Activated CD4-positive, alpha-beta T cell treated with anti-CD3 and anti-CD28 coated beads, Interleukin-10, Interleukin-2, amounts not matched to agents 100 ng/mL and 50 ng/mL, durations not matched to agents 16 hours and 8 hours (primary cell): ENCODE data around the gene RFX2.

Experiments used
- DNase-seq: peaks from one replicate; pipeline ENCODE4 v3.0.0-alpha.2; 2020

RFX2 gene

GRCh38 chr19:6058518-6059201, 51.6 kb downstream of the RFX2 start:
- DNase-seq = no peak

- DNase-seq = no peak
Measured at GRCh38 chr19:6057651-6058517, 52.4 kb downstream of the RFX2 start.

- DNase-seq = peak; percentile 41
Measured at GRCh38 chr19:6056801-6057650, 53.3 kb downstream of the RFX2 start.

- DNase-seq = no peak
Measured at GRCh38 chr19:6056282-6056741, 54.0 kb downstream of the RFX2 start.

GRCh38 chr19:6055013-6055795, 55.1 kb downstream of the RFX2 start:
- no peak for DNase-seq

GRCh38 chr19:6048793-6049405, 61.4 kb downstream of the RFX2 start:
- peak; percentile 83 for DNase-seq

GRCh38 chr19:6048348-6048747, 62.0 kb downstream of the RFX2 start:
- no peak for DNase-seq

GRCh38 chr19:6047741-6048251, 62.5 kb downstream of the RFX2 start:
- DNase-seq = no peak

- no peak for DNase-seq
Measured at GRCh38 chr19:6047256-6047655, 63.0 kb downstream of the RFX2 start.

- DNase-seq = no peak
Measured at GRCh38 chr19:6045108-6045507, 65.2 kb downstream of the RFX2 start.

- no peak for DNase-seq
Measured at GRCh38 chr19:6044056-6044805, 66.1 kb downstream of the RFX2 start.

- DNase-seq = no peak
Measured at GRCh38 chr19:6042776-6043726, 67.2 kb downstream of the RFX2 start.

GRCh38 chr19:6041991-6042481, 68.3 kb downstream of the RFX2 start:
- DNase-seq = no peak

GRCh38 chr19:6041071-6041470, 69.2 kb downstream of the RFX2 start:
- DNase-seq = no peak

- DNase-seq = no peak
Measured at GRCh38 chr19:6039566-6040225, 70.6 kb downstream of the RFX2 start.

- DNase-seq = peak; percentile 54
Measured at GRCh38 chr19:6038634-6039405, 71.5 kb downstream of the RFX2 start.

GRCh38 chr19:6035026-6035425, 75.3 kb downstream of the RFX2 start:
- no peak for DNase-seq

GRCh38 chr19:6034512-6034911, 75.8 kb downstream of the RFX2 start:
- DNase-seq = no peak
